Mesendoderm (in vitro differentiated cells): ENCODE measurements around the gene FBXW5.
A peak's percentile ranks its signal among the peaks of the same experiment; 100 is the strongest.

Experiments
- DNase-seq: peaks from one replicate; pipeline ENCODE4 v3.0.0; 2013
- H2AK5ac ChIP-seq: 2 replicates; pipeline ENCODE4 v1.6.1; 2013; ENCODE audit warnings: low read length, inconsistent platforms
- H2BK120ac ChIP-seq: 2 replicates; pipeline ENCODE4 v1.6.1; 2013; ENCODE audit warnings: low read depth, mild to moderate bottlenecking, low read length, moderate library complexity, mixed read lengths
- H2BK15ac ChIP-seq: replicated peaks from 2 replicates; pipeline ENCODE4 v1.6.1; 2013; ENCODE audit warnings: low read depth, mild to moderate bottlenecking, moderate library complexity
- H2BK5ac ChIP-seq: 2 replicates; pipeline ENCODE4 v1.6.1; 2013; ENCODE audit warnings: low read length, inconsistent platforms
- H3K18ac ChIP-seq: 2 replicates; pipeline ENCODE4 v1.6.1; 2013; ENCODE audit warnings: mild to moderate bottlenecking, low read length, mixed read lengths
- H3K23ac ChIP-seq: one replicate; pipeline ENCODE4 v1.6.1; 2013; ENCODE audit warnings: low read length
- H3K27ac ChIP-seq: 2 replicates; pipeline ENCODE4 v1.5.1; 2013; ENCODE audit warnings: low read depth, mild to moderate bottlenecking, inconsistent platforms, low read length, moderate library complexity
- H3K27me3 ChIP-seq: 2 replicates; pipeline ENCODE4 v1.6.1; 2013; ENCODE audit warnings: low read length, control low read depth, mild to moderate bottlenecking, inconsistent platforms; ENCODE audit not compliant: insufficient read depth, poor library complexity
- H3K36me3 ChIP-seq: 2 replicates; pipeline ENCODE4 v1.6.1; 2013; ENCODE audit warnings: low read length, inconsistent platforms; ENCODE audit not compliant: control insufficient read depth, insufficient read depth
- H3K4ac ChIP-seq: one replicate; pipeline ENCODE4 v1.6.1; 2013; ENCODE audit warnings: low read depth, mild to moderate bottlenecking, low read length, moderate library complexity
- H3K4me1 ChIP-seq: 2 replicates; pipeline ENCODE4 v1.6.1; 2013; ENCODE audit warnings: low read depth, low read length, inconsistent platforms; ENCODE audit not compliant: control insufficient read depth
- H3K4me2 ChIP-seq: 2 replicates; pipeline ENCODE4 v1.6.1; 2013; ENCODE audit warnings: low read length
- H3K4me3 ChIP-seq: 2 replicates; pipeline ENCODE4 v1.5.1; 2013; ENCODE audit warnings: mild to moderate bottlenecking, low read length
- H3K56ac ChIP-seq: one replicate; pipeline ENCODE4 v1.6.1; 2013; ENCODE audit warnings: low read length
- H3K79me1 ChIP-seq: 2 replicates; pipeline ENCODE4 v1.6.1; 2013; ENCODE audit warnings: low read length, inconsistent platforms
- H3K79me2 ChIP-seq: 2 replicates; pipeline ENCODE4 v1.6.1; 2013; ENCODE audit warnings: mild to moderate bottlenecking, low read length; ENCODE audit not compliant: control insufficient read depth, insufficient read depth
- H3K9ac ChIP-seq: 2 replicates; pipeline ENCODE4 v1.6.1; 2013; ENCODE audit warnings: low read length, inconsistent platforms
- H4K5ac ChIP-seq: one replicate; pipeline ENCODE4 v1.6.1; 2013; ENCODE audit warnings: low read length
- H4K8ac ChIP-seq: one replicate; pipeline ENCODE4 v1.6.1; 2013; ENCODE audit warnings: low read depth, mild to moderate bottlenecking, control low read depth, low read length, moderate library complexity
- WGBS: extraction: QIAGEN DNeasy Blood & Tissue Kit; methylation state at CpG from one replicate; pipeline ENCODE4 v1.1.7; 2013; ENCODE audit warnings: low lambda C conversion rate, missing lambda C conversion rate; ENCODE audit not compliant: insufficient coverage; ENCODE audit errors: extremely low coverage; 5-methylcytosine and 5-hydroxymethylcytosine counted together

FBXW5 gene

GRCh38 chr9:136950656-136951276, 6.2 kb upstream of the FBXW5 start:
- no peak overlapping the region for H3K23ac ChIP-seq
- no peaks in the 10 kb centered on the region for H3K4me1 ChIP-seq
- peak overlapping the region; percentile 8 for H3K4ac ChIP-seq
- H3K4me2 ChIP-seq, result no peak overlapping the region
- H4K5ac ChIP-seq, result no peak overlapping the region
- no CpG with 5 or more reads among the region's 9 CpGs for WGBS
- no peak overlapping the region for H2BK15ac ChIP-seq
- no peaks in the 10 kb centered on the region for H3K79me1 ChIP-seq
- DNase-seq, result no peak
- H3K27ac ChIP-seq, result no peak overlapping the region
- no peak overlapping the region for H2BK120ac ChIP-seq
- H3K9ac ChIP-seq, result peak overlapping the region; percentile 62
- H3K27me3 ChIP-seq, result no peaks in the 10 kb centered on the region
- H3K79me2 ChIP-seq, result no peaks in the 10 kb centered on the region
- no peak overlapping the region for H3K18ac ChIP-seq
- no peak overlapping the region for H4K8ac ChIP-seq
- no peak overlapping the region for H2BK5ac ChIP-seq
- peak overlapping the region; percentile 80 for H3K56ac ChIP-seq
- no peak overlapping the region for H3K4me3 ChIP-seq
- H3K36me3 ChIP-seq, result no peaks in the 10 kb centered on the region
- H2AK5ac ChIP-seq, result no peak overlapping the region

- Histone ChIP-seq H2BK120ac (no peak overlapping the region), H3K18ac (no peak overlapping the region), H2BK15ac (no peak overlapping the region), H2AK5ac (no peak overlapping the region), H3K23ac (no peak overlapping the region), H3K4me3 (no peak overlapping the region), H3K36me3 (no peaks in the 10 kb centered on the region), H3K4ac (peak overlapping the region; percentile 8), H3K56ac (peak overlapping the region; percentile 85), H4K5ac (no peak overlapping the region), H3K9ac (peak overlapping the region; percentile 62), H3K4me2 (peak overlapping the region; percentile 73), H3K4me1 (no peaks in the 10 kb centered on the region), H3K79me2 (no peaks in the 10 kb centered on the region), H4K8ac (no peak overlapping the region), H3K27me3 (no peaks in the 10 kb centered on the region), H3K79me1 (no peaks in the 10 kb centered on the region), H3K27ac (peak overlapping the region; percentile 22), H2BK5ac (no peak overlapping the region)
- peak; percentile 94 for DNase-seq
- WGBS, result no CpG with 5 or more reads among the region's 63 CpGs
Measured at GRCh38 chr9:136949817-136950655, 5.5 kb upstream of the FBXW5 start.

- H3K9ac ChIP-seq, result peak overlapping the region; percentile 46
- no peak overlapping the region for H2BK15ac ChIP-seq
- H3K36me3 ChIP-seq, result no peaks in the 10 kb centered on the region
- peak overlapping the region; percentile 25 for H3K4me2 ChIP-seq
- no peak for DNase-seq
- H2BK5ac ChIP-seq, result no peak overlapping the region
- H3K4ac ChIP-seq, result peak overlapping the region; percentile 5
- H3K27me3 ChIP-seq, result no peaks in the 10 kb centered on the region
- H3K79me1 ChIP-seq, result no peaks in the 10 kb centered on the region
- H2BK120ac ChIP-seq, result no peak overlapping the region
- no peak overlapping the region for H3K27ac ChIP-seq
- H3K4me1 ChIP-seq, result no peaks in the 10 kb centered on the region
- peak overlapping the region; percentile 19 for H3K18ac ChIP-seq
- no peak overlapping the region for H3K4me3 ChIP-seq
- H3K79me2 ChIP-seq, result no peaks in the 10 kb centered on the region
- no peak overlapping the region for H2AK5ac ChIP-seq
- H3K23ac ChIP-seq, result no peak overlapping the region
- peak overlapping the region; percentile 85 for H3K56ac ChIP-seq
- no CpG with 5 or more reads among the region's 22 CpGs for WGBS
- H4K5ac ChIP-seq, result no peak overlapping the region
- no peak overlapping the region for H4K8ac ChIP-seq
Measured at GRCh38 chr9:136949239-136949816, 4.8 kb upstream of the FBXW5 start.

- Histone ChIP-seq H2BK5ac (no peak overlapping the region), H3K4me2 (no peak overlapping the region), H4K5ac (no peak overlapping the region), H3K56ac (no peak overlapping the region), H3K27ac (no peak overlapping the region), H3K9ac (no peak overlapping the region), H3K23ac (no peak overlapping the region), H2BK120ac (no peak overlapping the region), H3K27me3 (no peaks in the 10 kb centered on the region), H3K4ac (no peak overlapping the region), H3K36me3 (no peaks in the 10 kb centered on the region), H3K79me1 (peaks cover 2% of the 10 kb centered on the region), H3K4me3 (no peak overlapping the region), H3K18ac (no peak overlapping the region), H2AK5ac (no peak overlapping the region), H3K79me2 (peaks cover 3% of the 10 kb centered on the region), H2BK15ac (no peak overlapping the region), H4K8ac (no peak overlapping the region), H3K4me1 (no peaks in the 10 kb centered on the region)
- WGBS, result no CpG with 5 or more reads among the region's 15 CpGs
- peak; percentile 69 for DNase-seq
Measured at GRCh38 chr9:136947955-136948510, 3.5 kb upstream of the FBXW5 start.

- Histone ChIP-seq H3K36me3 (no peaks in the 10 kb centered on the region), H3K56ac (no peak overlapping the region), H3K27me3 (no peaks in the 10 kb centered on the region), H4K5ac (no peak overlapping the region), H3K79me2 (peaks cover 3% of the 10 kb centered on the region), H3K18ac (no peak overlapping the region), H3K4me3 (no peak overlapping the region), H3K4me2 (no peak overlapping the region), H3K4me1 (no peaks in the 10 kb centered on the region), H3K9ac (no peak overlapping the region), H3K23ac (no peak overlapping the region), H2BK5ac (no peak overlapping the region), H2BK120ac (no peak overlapping the region), H2BK15ac (no peak overlapping the region), H2AK5ac (no peak overlapping the region), H3K27ac (no peak overlapping the region), H3K4ac (no peak overlapping the region), H3K79me1 (peaks cover 2% of the 10 kb centered on the region), H4K8ac (no peak overlapping the region)
- WGBS, result no CpG with 5 or more reads among the region's 26 CpGs
- no peak for DNase-seq
Measured at GRCh38 chr9:136947028-136947891, 2.7 kb upstream of the FBXW5 start.
